ENCODE results near the gene CAPZA2.

CAPZA2 gene

DNA sequence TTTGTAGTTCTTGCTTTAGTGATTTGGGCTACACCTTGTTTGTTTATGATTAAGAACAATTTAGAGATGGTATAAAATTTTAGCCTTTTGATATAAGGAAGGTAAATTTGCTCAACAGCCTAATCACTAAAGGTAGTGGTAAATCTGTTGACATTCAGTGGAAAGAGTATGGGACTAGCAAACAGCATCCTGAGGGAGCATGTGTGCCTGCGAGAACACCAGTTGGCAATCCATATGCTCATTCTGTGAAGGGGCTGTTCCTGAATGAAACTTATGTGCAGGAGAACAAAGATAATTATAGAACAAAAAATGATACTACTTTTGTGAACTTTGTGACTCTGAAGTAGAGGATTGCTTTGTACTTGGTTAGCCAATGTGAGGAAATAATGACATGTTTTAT, 44.0 kb downstream of the CAPZA2 start:
- no peaks in the 10 kb centered on the region for H3K4me1 ChIP-seq (ENCODE audit: control insufficient read depth in 1 of 2, insufficient read depth in 2 of 2, low read length in 2 of 2)
- H3K4me3 ChIP-seq (ENCODE audit: low read depth in 1 of 2, low read length in 2 of 2): no peak overlapping the region
- no peaks in the 10 kb centered on the region for H3K27me3 ChIP-seq (ENCODE audit: control insufficient read depth in 1 of 2, insufficient read depth in 2 of 2, low read length in 2 of 2)
- H3K9me3 ChIP-seq (ENCODE audit: control insufficient read depth in 1 of 2, low read length in 2 of 2): no peaks in the 10 kb centered on the region
- H3K36me3 ChIP-seq (ENCODE audit: control insufficient read depth in 1 of 2, insufficient read depth in 2 of 2, low read length in 2 of 2): peaks cover 10 to 38% of the 10 kb centered on the region in 2 donors
- H3K9ac ChIP-seq (ENCODE audit: low read depth in 1 of 2, low read length in 2 of 2): no peak overlapping the region
- no peak overlapping the region for H3K27ac ChIP-seq (ENCODE audit: low read depth, low read length)

DNA sequence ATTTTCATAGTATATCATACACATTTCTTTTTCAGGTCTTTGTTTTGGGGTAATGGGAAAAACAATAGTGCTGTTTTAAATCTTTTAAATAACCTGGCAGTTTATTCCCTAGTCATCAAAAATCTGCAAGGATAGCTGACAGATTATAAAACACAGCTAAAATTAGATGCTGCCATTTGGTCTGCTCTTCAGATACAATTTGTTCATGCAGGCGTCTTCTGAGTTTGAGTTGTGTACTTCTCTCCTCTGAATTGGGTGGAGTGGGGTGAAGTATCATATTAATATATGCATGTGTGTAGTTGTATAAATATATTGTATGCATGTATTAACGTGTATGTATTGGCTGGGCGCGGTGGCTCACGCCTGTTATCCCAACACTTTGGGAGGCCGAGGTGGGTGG, 48.0 kb downstream of the CAPZA2 start:
- peaks cover 25 to 55% of the 10 kb centered on the region in 2 donors for H3K36me3 ChIP-seq (ENCODE audit: control insufficient read depth in 1 of 2, insufficient read depth in 2 of 2, low read length in 2 of 2)
- H3K9me3 ChIP-seq (ENCODE audit: control insufficient read depth in 1 of 2, low read length in 2 of 2): no peaks in the 10 kb centered on the region
- no peak overlapping the region for H3K4me3 ChIP-seq (ENCODE audit: low read depth in 1 of 2, low read length in 2 of 2)
- H3K27ac ChIP-seq (ENCODE audit: low read depth, low read length): no peak overlapping the region
- H3K4me1 ChIP-seq (ENCODE audit: control insufficient read depth in 1 of 2, insufficient read depth in 2 of 2, low read length in 2 of 2): no peaks in the 10 kb centered on the region
- no peaks in the 10 kb centered on the region for H3K27me3 ChIP-seq (ENCODE audit: control insufficient read depth in 1 of 2, insufficient read depth in 2 of 2, low read length in 2 of 2)
- no peak overlapping the region for H3K9ac ChIP-seq (ENCODE audit: low read depth in 1 of 2, low read length in 2 of 2)

- H3K27ac ChIP-seq (ENCODE audit: low read depth, low read length): no peak overlapping the region
- peaks cover 24 to 60% of the 10 kb centered on the region in 2 donors for H3K36me3 ChIP-seq (ENCODE audit: control insufficient read depth in 1 of 2, insufficient read depth in 2 of 2, low read length in 2 of 2)
- H3K27me3 ChIP-seq (ENCODE audit: control insufficient read depth in 1 of 2, insufficient read depth in 2 of 2, low read length in 2 of 2): no peaks in the 10 kb centered on the region
- no peaks in the 10 kb centered on the region for H3K9me3 ChIP-seq (ENCODE audit: control insufficient read depth in 1 of 2, low read length in 2 of 2)
- no peaks in the 10 kb centered on the region for H3K4me1 ChIP-seq (ENCODE audit: control insufficient read depth in 1 of 2, insufficient read depth in 2 of 2, low read length in 2 of 2)
- H3K4me3 ChIP-seq (ENCODE audit: low read depth in 1 of 2, low read length in 2 of 2): no peak overlapping the region
- H3K9ac ChIP-seq (ENCODE audit: low read depth in 1 of 2, low read length in 2 of 2): no peak overlapping the region
Observed at GRCh38 chr7:116911801-116912200, 49.4 kb downstream of the CAPZA2 start.

DNA sequence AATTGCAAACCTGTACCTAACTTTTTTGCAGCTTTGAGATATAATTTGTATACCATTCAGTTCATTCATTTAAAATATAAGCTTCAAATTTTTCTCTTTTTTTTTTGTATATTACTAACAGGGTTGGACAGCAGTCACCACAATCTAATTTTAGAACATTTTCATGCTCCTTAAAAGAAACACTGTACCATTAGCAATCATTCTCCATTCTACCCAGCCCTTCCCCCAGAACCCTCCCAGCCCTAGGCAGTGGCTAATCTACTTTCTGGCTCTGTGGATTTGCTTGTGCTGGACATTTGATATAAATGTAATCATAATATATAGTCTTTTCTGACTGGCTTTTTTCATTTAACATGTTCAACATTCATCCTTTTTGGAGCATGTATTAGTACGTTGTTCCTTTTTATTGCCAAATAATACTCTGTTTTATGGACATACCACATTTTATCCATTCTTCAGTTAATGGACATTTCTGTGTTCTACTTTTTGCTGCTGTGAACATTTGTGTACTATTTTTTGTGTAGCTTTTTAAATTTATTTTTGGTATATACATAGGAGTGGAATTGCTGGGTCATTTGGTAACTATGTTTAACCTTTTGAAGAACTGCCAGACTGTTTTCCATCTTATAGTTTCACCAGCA, 50.0 kb downstream of the CAPZA2 start:
- Histone ChIP-seq H3K4me3 (ENCODE audit: low read depth in 1 of 2, low read length in 2 of 2) (no peak overlapping the region), H3K27me3 (ENCODE audit: control insufficient read depth in 1 of 2, insufficient read depth in 2 of 2, low read length in 2 of 2) (no peaks in the 10 kb centered on the region), H3K27ac (ENCODE audit: low read depth, low read length) (no peak overlapping the region), H3K9ac (ENCODE audit: low read depth in 1 of 2, low read length in 2 of 2) (no peak overlapping the region), H3K36me3 (ENCODE audit: control insufficient read depth in 1 of 2, insufficient read depth in 2 of 2, low read length in 2 of 2) (peaks cover 24 to 56% of the 10 kb centered on the region in 2 donors), H3K9me3 (ENCODE audit: control insufficient read depth in 1 of 2, low read length in 2 of 2) (no peaks in the 10 kb centered on the region), H3K4me1 (ENCODE audit: control insufficient read depth in 1 of 2, insufficient read depth in 2 of 2, low read length in 2 of 2) (no peaks in the 10 kb centered on the region)

DNA sequence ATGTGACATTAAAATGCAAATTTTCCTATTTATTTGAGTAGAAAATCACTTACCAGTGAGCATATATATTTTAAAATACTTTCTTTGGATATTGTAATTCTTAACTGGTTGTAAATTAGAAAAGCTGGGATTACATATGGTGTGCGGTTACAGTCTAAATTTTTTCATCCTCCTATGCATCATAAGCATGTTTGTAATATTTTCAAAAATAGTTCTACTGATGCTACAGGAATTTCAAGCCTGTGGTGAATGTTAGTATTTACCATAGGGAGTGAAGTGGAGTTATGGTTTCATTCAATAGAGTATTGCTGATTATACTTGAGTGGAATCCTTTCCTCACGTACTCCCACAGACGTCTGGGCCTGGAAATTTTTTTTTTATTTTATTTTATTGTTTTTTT, 56.3 kb downstream of the CAPZA2 start:
- Histone ChIP-seq H3K27ac (ENCODE audit: low read depth, low read length) (no peak overlapping the region), H3K9me3 (ENCODE audit: control insufficient read depth in 1 of 2, low read length in 2 of 2) (no peaks in the 10 kb centered on the region), H3K4me1 (ENCODE audit: control insufficient read depth in 1 of 2, insufficient read depth in 2 of 2, low read length in 2 of 2) (no peaks in the 10 kb centered on the region), H3K36me3 (ENCODE audit: control insufficient read depth in 1 of 2, insufficient read depth in 2 of 2, low read length in 2 of 2) (peaks cover 9 to 32% of the 10 kb centered on the region in 2 donors), H3K9ac (ENCODE audit: low read depth in 1 of 2, low read length in 2 of 2) (no peak overlapping the region), H3K27me3 (ENCODE audit: control insufficient read depth in 1 of 2, insufficient read depth in 2 of 2, low read length in 2 of 2) (no peaks in the 10 kb centered on the region), H3K4me3 (ENCODE audit: low read depth in 1 of 2, low read length in 2 of 2) (no peak overlapping the region)

DNA sequence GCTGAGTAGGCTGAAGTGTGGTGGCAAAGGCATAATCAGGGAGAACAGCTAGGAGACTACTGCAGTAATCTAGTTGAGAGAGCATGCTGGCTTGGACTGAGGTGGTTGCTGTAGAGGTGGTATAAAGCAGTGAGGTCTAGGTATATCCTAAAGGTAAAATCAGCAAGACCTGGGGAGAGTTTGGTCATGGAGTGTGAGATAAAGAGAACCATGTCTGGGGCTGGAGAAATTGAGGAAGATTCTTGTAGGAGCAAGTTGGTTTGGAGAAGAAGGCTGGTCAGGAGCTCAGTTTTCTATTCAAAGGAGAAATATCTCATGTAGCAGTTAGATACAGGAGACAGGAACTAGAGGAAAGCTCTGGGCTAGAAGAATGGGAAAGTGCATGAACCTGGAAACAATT, 58.0 kb downstream of the CAPZA2 start:
- Histone ChIP-seq H3K36me3 (ENCODE audit: control insufficient read depth in 1 of 2, insufficient read depth in 2 of 2, low read length in 2 of 2) (peaks cover 9 to 23% of the 10 kb centered on the region in 2 donors), H3K9ac (ENCODE audit: low read depth in 1 of 2, low read length in 2 of 2) (no peak overlapping the region), H3K27ac (ENCODE audit: low read depth, low read length) (no peak overlapping the region), H3K27me3 (ENCODE audit: control insufficient read depth in 1 of 2, insufficient read depth in 2 of 2, low read length in 2 of 2) (no peaks in the 10 kb centered on the region), H3K4me1 (ENCODE audit: control insufficient read depth in 1 of 2, insufficient read depth in 2 of 2, low read length in 2 of 2) (no peaks in the 10 kb centered on the region), H3K9me3 (ENCODE audit: control insufficient read depth in 1 of 2, low read length in 2 of 2) (no peaks in the 10 kb centered on the region), H3K4me3 (ENCODE audit: low read depth in 1 of 2, low read length in 2 of 2) (no peak overlapping the region)

DNA sequence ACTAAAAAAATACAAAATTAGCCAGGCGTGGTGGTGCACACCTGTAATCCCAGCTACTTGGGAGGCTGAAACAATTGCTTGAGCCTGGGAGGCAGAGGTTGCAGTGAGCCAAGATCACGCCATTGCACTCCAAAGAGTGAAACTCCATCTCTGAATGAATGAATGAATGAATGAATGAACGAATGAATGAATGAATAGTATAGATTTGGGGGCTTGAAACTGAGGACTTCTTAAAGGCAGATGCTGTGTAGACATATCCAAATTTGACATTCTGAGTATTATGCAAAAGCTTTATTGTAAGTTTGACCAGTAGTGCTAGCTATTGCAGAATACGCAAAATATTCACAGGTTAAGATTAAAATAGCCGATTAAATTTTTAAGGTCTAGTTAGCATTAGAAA, 60.2 kb downstream of the CAPZA2 start:
- Histone ChIP-seq H3K4me3 (ENCODE audit: low read depth in 1 of 2, low read length in 2 of 2) (no peak overlapping the region), H3K4me1 (ENCODE audit: control insufficient read depth in 1 of 2, insufficient read depth in 2 of 2, low read length in 2 of 2) (no peaks in the 10 kb centered on the region), H3K27ac (ENCODE audit: low read depth, low read length) (no peak overlapping the region), H3K9me3 (ENCODE audit: control insufficient read depth in 1 of 2, low read length in 2 of 2) (no peaks in the 10 kb centered on the region), H3K27me3 (ENCODE audit: control insufficient read depth in 1 of 2, insufficient read depth in 2 of 2, low read length in 2 of 2) (no peaks in the 10 kb centered on the region), H3K36me3 (ENCODE audit: control insufficient read depth in 1 of 2, insufficient read depth in 2 of 2, low read length in 2 of 2) (peaks cover 3 to 13% of the 10 kb centered on the region in 2 donors), H3K9ac (ENCODE audit: low read depth in 1 of 2, low read length in 2 of 2) (no peak overlapping the region)

DNA sequence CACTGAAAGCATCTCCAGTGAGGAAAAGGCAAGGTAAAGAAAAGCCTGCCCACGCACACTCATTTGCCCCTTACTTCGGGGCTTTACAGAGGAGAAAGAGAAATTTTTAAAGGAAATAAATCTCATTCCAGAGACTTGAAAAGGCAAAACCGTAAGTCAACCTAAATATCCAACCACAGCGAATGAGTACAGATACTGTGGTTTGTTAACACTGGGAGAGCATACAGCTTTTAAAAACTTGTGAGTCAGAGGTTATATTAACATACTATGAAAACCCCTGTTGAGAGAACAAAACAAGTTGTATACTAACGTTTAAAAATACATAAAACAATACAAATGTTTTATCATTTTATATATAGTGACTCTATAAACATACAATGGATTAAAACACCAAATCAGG, 62.4 kb downstream of the CAPZA2 start:
- Histone ChIP-seq H3K27ac (ENCODE audit: low read depth, low read length) (no peak overlapping the region), H3K27me3 (ENCODE audit: control insufficient read depth in 1 of 2, insufficient read depth in 2 of 2, low read length in 2 of 2) (no peaks in the 10 kb centered on the region), H3K4me3 (ENCODE audit: low read depth in 1 of 2, low read length in 2 of 2) (no peak overlapping the region), H3K4me1 (ENCODE audit: control insufficient read depth in 1 of 2, insufficient read depth in 2 of 2, low read length in 2 of 2) (no peaks in the 10 kb centered on the region), H3K9me3 (ENCODE audit: control insufficient read depth in 1 of 2, low read length in 2 of 2) (no peaks in the 10 kb centered on the region), H3K9ac (ENCODE audit: low read depth in 1 of 2, low read length in 2 of 2) (no peak overlapping the region), H3K36me3 (ENCODE audit: control insufficient read depth in 1 of 2, insufficient read depth in 2 of 2, low read length in 2 of 2) (peaks cover 0 to 5% of the 10 kb centered on the region in 2 donors)

DNA sequence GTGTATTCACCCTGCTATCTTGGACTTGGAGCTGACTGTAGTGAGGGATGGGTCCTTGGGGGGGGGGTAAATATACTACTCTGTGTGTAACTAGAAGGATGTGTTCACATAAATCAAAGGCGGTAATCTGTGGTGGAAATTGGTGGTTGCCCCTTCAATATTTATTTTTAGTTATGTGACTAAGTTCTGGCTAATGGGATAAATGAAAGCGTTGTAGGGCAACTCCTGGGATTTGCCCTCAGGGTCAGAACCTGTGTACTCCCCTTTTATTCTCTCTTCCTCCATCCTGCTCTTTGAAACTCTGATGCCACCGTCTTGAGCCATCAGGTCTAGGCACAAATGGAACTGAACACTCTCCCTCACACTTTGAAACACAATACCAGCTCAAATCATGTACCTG, 66.6 kb downstream of the CAPZA2 start:
- H3K4me1 ChIP-seq (ENCODE audit: control insufficient read depth in 1 of 2, insufficient read depth in 2 of 2, low read length in 2 of 2): peaks cover 0 to 3% of the 10 kb centered on the region in 2 donors
- H3K27me3 ChIP-seq (ENCODE audit: control insufficient read depth in 1 of 2, insufficient read depth in 2 of 2, low read length in 2 of 2): no peaks in the 10 kb centered on the region
- no peaks in the 10 kb centered on the region for H3K36me3 ChIP-seq (ENCODE audit: control insufficient read depth in 1 of 2, insufficient read depth in 2 of 2, low read length in 2 of 2)
- H3K27ac ChIP-seq (ENCODE audit: low read depth, low read length): no peak overlapping the region
- H3K4me3 ChIP-seq (ENCODE audit: low read depth in 1 of 2, low read length in 2 of 2): no peak overlapping the region
- no peak overlapping the region for H3K9ac ChIP-seq (ENCODE audit: low read depth in 1 of 2, low read length in 2 of 2)
- no peaks in the 10 kb centered on the region for H3K9me3 ChIP-seq (ENCODE audit: control insufficient read depth in 1 of 2, low read length in 2 of 2)

GRCh38 chr7:116929914-116930913, 67.8 kb downstream of the CAPZA2 start:
- Histone ChIP-seq H3K9me3 (ENCODE audit: control insufficient read depth in 1 of 2, low read length in 2 of 2) (no peaks in the 10 kb centered on the region), H3K27me3 (ENCODE audit: control insufficient read depth in 1 of 2, insufficient read depth in 2 of 2, low read length in 2 of 2) (no peaks in the 10 kb centered on the region), H3K4me3 (ENCODE audit: low read depth in 1 of 2, low read length in 2 of 2) (no peak overlapping the region), H3K9ac (ENCODE audit: low read depth in 1 of 2, low read length in 2 of 2) (no peak overlapping the region), H3K27ac (ENCODE audit: low read depth, low read length) (no peak overlapping the region), H3K36me3 (ENCODE audit: control insufficient read depth in 1 of 2, insufficient read depth in 2 of 2, low read length in 2 of 2) (no peaks in the 10 kb centered on the region), H3K4me1 (ENCODE audit: control insufficient read depth in 1 of 2, insufficient read depth in 2 of 2, low read length in 2 of 2) (peaks cover 0 to 3% of the 10 kb centered on the region in 2 donors)
